ENCODE data around the gene TMEM163. TPM values are rescaled to one million over a fixed set of nuclear protein-coding genes. Genes with fewer than 3 reads are reported as not detected.

Gene TMEM163
- polyA plus RNA-seq, 1 experiment: not detected

DNA sequence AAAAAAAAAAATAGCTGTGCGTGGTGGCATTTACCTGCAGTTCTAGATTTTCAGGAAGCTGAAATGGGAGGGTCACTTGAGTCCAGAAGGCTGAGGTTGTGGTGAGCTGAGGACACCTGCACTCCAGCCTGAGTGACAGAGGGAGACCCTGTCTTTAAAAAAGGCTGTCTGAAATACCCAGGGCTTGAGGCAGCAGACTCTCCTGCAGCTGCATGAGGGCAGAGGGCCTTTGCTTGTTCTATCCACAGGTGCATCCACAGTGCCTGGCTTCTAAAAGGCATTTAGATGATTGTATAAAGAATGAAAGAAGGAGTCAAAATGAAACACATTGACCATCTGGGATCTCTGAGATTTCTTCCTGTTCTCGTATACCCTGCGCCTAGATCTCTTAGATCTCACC, 312.1 kb downstream of the TMEM163 start:
- no peaks in the 10 kb centered on the region for H3K27me3 ChIP-seq (ENCODE audit: control insufficient read depth, insufficient read depth, low read length)
- ChIA-PET POLR2A (no interaction called here), CTCF (interaction anchor here (0.6 to 2.3 kb wide), 4 partner anchors 12 to 522 kb away, joined by 3 to 10 read pairs (median 4); no protein-coding TSS in a partner anchor)
- H3K4me3 ChIP-seq (ENCODE audit: low read depth, low read length): no peak overlapping the region
- no peaks in the 10 kb centered on the region for H3K9me3 ChIP-seq (ENCODE audit: control insufficient read depth, insufficient read depth, low read length)
- H3K27ac ChIP-seq (ENCODE audit: low read depth, low read length): no peak overlapping the region
- DNase-seq (ENCODE audit: low read depth, low spot score): no peak
- TF ChIP-seq, protein P1, sequence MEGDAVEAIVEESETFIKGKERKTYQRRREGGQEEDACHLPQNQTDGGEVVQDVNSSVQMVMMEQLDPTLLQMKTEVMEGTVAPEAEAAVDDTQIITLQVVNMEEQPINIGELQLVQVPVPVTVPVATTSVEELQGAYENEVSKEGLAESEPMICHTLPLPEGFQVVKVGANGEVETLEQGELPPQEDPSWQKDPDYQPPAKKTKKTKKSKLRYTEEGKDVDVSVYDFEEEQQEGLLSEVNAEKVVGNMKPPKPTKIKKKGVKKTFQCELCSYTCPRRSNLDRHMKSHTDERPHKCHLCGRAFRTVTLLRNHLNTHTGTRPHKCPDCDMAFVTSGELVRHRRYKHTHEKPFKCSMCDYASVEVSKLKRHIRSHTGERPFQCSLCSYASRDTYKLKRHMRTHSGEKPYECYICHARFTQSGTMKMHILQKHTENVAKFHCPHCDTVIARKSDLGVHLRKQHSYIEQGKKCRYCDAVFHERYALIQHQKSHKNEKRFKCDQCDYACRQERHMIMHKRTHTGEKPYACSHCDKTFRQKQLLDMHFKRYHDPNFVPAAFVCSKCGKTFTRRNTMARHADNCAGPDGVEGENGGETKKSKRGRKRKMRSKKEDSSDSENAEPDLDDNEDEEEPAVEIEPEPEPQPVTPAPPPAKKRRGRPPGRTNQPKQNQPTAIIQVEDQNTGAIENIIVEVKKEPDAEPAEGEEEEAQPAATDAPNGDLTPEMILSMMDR (IDR thresholded peaks at IDR 0.05; ENCODE audit: low read depth, low read length): no peak

DNA sequence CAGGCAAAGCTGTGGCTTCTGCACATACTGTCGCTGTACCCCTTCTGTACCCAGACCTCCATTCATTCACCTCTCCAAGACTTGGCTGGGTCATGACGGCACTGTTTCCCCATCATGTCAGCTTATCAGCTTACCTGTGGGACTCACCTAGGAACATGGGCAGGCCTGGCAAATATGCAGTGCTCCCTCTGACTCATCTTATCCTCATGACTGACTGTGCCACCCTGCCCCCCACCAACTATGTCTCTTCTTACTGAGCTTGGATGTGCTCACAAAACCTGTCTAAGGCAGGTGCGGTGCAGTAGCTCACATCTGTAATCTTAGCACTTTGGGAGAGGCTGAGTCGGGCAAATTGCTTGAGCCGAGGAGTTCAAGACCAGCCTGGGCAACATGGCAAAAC, 312.5 kb downstream of the TMEM163 start:
- no peak for DNase-seq (ENCODE audit: low read depth, low spot score)
- ChIA-PET CTCF (interaction anchor here (1.0 to 2.3 kb wide), 3 partner anchors 12 to 522 kb away, joined by 3 to 10 read pairs (median 5); no protein-coding TSS in a partner anchor), POLR2A (no interaction called here)
- Histone ChIP-seq H3K27ac (ENCODE audit: low read depth, low read length) (no peak overlapping the region), H3K4me3 (ENCODE audit: low read depth, low read length) (no peak overlapping the region), H3K27me3 (ENCODE audit: control insufficient read depth, insufficient read depth, low read length) (no peaks in the 10 kb centered on the region), H3K9me3 (ENCODE audit: control insufficient read depth, insufficient read depth, low read length) (no peaks in the 10 kb centered on the region)
- TF ChIP-seq, protein P1 (IDR thresholded peaks at IDR 0.05; ENCODE audit: low read depth, low read length): no peak

Other genes starting within 250 kb of the TMEM163 start
- not detected in 2 replicates for gene ACMSD, start 119.6 kb upstream of the TMEM163 start, polyA plus RNA-seq (2011; rRNA removed)
- gene CCNT2, start 199.8 kb upstream of the TMEM163 start, polyA plus RNA-seq (2011; rRNA removed): 13.7 and 14.9 TPM in 2 replicates